AG08395 (cell line): ENCODE data around the gene GALNT15.

Experiments used
- DNase-seq: peaks from one replicate; pipeline ENCODE4 v3.0.0; 2012; ENCODE audit warnings: mixed read lengths, low spot score

GALNT15 gene

GRCh38 chr3:16168211-16168610 lies 6.3 kb upstream of the GALNT15 start:
- no peak for DNase-seq

- no peak for DNase-seq
Measured at GRCh38 chr3:16171009-16171408, 3.5 kb upstream of the GALNT15 start.

GRCh38 chr3:16171825-16172224 lies 2.7 kb upstream of the GALNT15 start:
- no peak for DNase-seq

DNA sequence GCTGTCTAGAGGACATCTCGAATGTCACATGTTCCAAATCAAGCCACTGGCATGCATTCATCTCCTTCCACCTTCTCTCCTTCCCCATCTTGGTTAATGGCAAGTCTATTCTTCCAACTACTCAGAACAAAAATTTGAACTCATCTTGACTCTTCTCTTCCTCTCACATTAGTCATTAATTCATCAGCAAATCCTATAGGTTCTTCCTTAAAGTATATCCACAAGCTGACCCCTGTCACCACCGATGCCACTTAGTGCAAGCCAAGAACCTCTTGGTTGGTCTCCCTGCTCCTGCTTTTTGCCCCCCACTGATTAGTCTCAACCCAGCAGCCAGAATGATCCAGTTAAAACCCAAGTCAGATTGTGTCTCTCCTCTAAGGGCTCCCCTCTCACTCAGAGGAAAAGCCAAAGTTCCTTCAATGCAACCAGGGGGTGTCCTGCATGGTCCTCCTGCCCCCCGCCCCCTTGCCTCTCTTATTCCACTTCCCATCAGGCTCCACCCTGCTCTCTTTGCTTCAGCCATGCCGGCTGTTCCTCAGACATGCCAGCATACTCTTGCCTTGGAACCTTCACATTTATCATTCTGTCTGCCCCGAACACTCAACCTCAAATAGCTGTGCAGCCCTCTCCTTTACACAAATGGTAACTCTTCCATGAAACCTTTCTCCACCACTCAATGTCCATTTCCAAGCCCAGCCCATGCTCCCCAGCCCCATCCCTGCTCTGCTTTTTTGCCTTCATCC lies 1.0 kb upstream of the GALNT15 start:
- no peak for DNase-seq

DNA sequence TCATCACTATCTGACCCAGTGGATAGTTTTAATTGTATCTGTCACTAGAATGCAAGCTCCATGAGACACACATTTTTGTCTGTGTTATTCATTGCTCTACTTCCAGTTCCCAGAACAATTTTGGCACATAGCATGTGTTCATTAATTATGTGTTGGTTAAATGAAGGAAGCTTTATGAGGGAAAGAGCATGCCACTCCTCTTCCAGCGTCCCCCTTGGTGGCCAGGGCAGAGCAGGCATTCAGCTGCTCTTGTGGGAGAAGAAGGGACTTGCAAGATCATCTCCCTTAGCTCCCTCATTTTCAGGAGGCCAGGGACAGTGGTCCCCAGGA lies 489 bp upstream of the GALNT15 start:
- peak; percentile 68 for DNase-seq

DNA sequence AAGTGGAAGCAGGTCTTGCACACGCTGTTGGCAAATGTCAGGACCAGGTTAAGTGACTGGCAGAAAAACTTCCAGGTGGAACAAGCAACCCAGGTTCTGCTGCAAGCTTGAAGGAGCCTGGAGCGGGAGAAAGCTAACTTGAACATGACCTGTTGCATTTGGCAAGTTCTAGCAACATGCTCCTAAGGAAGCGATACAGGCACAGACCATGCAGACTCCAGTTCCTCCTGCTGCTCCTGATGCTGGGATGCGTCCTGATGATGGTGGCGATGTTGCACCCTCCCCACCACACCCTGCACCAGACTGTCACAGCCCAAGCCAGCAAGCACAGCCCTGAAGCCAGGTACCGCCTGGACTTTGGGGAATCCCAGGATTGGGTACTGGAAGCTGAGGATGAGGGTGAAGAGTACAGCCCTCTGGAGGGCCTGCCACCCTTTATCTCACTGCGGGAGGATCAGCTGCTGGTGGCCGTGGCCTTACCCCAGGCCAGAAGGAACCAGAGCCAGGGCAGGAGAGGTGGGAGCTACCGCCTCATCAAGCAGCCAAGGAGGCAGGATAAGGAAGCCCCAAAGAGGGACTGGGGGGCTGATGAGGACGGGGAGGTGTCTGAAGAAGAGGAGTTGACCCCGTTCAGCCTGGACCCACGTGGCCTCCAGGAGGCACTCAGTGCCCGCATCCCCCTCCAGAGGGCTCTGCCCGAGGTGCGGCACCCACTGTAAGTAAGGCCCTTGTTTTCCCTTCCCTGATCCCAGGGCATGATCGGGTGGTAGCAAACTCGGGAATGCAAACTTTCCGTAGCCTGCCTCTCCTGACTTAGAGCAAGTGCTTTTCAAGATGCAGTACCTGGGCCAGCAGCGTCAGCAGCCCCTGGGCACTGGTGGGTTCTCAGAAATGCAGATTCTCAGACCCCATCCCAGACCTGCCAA lies 759 bp downstream of the GALNT15 start:
- DNase-seq = no peak

- DNase-seq = no peak
Measured at GRCh38 chr3:16176391-16177030, 2.0 kb downstream of the GALNT15 start.

DNA sequence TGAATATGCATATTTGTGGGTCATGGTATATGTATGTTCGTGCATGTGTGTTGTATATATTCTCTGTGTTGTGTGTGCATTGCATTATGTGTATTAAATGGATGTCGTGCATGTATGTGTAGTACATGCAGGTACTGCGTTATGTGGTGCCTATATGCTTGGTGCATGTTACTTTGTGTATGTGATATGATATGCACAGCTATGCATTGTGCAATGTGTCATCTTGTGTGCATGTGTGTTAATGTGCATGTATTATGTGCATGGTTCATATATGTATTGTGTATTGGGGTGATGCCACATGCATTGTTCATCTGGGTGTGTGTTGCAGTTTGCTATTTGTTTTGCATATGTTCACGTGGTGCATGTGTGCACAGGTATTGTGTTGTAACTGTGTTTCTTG lies 2.9 kb downstream of the GALNT15 start:
- DNase-seq = no peak

DNA sequence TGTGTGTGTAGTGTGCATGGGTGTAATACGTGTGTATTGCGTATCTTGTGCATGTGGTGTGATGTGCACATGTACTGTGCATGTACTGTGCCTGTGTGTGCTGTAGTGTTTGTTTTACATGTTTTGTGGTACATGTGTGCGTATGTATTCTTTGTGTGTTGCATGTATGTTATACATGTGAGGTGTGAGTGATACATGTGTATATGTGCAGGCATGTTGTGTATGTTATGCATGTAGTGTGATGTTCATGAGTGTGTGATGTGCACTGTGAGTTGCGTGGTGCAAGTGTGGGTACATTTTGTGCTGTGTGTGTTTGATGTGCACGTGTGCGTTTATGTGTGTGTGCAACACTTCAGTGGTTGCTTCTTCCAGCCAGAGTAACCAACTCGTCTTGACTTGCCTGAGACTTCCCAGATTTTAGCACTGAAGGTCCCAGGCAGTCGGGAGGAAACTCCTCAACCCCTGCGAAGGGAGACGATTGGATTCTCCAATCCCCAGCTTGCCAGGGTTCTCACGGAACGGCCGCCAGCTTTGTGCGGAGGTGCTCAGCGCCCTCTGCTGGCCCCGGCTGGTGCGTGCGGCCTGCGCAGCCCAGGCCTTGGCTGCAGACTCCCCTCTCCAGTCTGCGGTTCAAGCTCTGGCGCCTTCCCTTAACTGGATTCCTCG lies 3.6 kb downstream of the GALNT15 start:
- DNase-seq = peak; percentile 85

- DNase-seq = no peak
Measured at GRCh38 chr3:16178628-16178988, 4.1 kb downstream of the GALNT15 start.

DNA sequence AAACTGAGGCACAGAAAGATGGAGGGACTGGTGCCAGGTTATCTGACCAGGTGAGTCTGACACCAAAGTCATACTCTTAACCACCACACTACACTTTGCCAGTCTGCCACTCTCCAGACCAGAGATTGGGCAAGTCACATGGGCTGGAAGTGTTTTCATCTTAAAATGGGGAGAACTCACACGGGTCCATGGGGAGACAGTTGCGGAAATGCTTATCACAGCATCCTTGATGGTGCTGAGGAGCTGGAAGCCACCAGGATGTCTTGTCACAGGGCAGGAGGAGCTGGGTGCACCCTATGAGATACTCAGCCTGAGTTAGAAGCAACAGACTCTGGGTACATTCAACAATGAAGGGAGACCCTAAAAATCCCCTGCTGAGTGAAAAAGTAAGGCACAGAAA lies 4.8 kb downstream of the GALNT15 start:
- no peak for DNase-seq

DNA sequence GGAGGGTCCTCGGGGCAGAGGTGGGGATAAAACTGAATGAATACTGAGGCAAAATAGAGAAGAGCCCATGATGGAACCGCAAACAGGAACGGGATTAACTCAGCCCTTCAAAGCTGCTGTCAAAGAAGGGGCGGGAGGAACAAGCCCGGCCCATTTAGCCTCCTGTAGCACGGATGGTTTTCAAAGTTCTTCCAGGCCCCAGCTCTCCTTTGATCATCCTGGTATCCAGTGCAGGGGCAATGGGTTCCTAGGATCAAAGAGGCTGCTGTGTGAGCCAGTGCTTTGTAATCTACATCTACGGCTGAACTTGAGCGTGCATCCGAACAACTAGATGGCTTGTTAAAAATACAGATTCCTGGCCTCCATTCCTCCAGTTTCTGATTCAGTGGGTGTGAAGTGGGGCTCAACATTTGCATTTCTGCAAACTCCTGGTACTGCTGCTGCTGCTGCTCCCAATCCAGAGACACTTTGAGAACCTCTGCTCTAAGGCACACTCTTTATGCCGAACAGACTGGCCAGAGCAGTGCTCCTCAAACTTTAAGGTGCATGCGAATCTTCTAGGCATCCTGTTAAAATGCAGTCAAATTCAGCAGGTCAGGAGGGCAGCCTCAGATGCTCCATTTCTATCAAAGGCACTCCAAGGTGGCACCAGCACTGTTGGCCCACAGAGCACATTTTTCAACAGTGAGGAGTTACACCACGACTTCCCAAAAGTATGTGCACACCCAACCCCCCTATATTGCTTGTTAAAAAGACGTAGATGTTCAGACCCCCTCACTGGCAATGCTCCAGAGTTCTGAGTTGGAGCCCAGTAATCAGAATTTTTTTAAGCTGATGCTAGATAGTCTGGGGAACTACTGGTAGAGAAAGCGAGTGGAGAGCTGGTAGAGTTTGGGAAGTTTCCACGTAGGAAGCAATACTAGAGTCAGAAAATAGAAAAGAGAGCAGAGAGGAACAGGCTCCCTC lies 5.6 kb downstream of the GALNT15 start:
- peak; percentile 68 for DNase-seq

DNA sequence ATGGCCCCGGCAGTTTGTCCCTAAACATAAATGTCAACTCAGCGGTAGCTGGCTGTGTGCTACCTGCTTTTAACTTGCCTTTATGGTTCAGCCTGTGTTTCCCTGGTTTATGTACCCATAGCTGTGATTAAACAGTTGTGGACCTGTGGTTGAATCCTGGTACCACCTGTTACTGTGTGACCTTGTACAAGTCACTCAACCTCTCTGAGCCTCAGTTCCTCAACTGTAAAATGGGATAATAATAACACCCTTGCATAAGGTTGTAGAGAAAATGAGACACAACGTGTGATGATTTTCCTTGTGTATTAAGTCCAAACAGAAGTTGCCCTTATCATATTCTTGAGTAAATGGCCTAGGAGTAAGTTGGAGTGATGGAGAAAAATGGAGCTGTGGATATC lies 6.3 kb downstream of the GALNT15 start:
- DNase-seq = no peak

GRCh38 chr3:16181361-16181760 lies 6.9 kb downstream of the GALNT15 start:
- peak; percentile 69 for DNase-seq

DNA sequence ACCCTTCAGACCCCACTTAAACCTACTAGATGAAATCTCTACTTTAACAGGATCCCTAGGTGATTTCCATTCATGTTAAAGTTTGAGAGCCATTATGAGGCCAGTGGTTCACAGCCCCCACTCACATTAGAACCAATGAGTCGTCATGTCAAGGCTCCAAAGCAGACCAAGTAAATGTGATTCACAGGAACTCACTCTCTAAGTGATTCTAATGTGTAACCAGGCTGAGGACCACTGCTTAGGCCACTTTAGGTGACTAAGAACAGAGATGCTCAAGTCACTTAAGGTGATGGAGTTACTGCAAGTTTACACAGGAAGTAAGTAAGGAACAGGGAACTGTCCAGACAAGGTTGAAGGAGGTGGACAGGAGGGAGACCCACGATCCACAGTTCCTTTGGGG lies 7.7 kb downstream of the GALNT15 start:
- no peak for DNase-seq

DNA sequence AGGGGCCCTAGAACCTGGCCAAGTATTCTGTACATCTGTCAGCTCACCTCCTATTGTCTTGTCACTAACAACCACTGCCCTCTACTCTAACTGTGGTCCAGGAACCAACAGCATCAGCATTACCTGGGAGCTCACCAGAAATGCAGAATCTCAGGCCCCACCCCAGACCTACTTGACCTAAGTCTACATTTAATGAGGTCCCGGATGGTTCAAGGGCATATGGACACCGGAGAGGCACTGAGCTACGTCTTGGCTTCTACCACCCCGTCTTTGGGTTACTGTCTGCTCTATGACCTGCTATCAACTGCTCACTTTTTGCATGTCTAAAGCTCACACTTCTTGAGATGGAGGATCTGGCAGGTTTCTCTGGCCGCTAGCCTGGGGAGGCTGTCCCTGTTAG lies 8.1 kb downstream of the GALNT15 start:
- no peak for DNase-seq

DNA sequence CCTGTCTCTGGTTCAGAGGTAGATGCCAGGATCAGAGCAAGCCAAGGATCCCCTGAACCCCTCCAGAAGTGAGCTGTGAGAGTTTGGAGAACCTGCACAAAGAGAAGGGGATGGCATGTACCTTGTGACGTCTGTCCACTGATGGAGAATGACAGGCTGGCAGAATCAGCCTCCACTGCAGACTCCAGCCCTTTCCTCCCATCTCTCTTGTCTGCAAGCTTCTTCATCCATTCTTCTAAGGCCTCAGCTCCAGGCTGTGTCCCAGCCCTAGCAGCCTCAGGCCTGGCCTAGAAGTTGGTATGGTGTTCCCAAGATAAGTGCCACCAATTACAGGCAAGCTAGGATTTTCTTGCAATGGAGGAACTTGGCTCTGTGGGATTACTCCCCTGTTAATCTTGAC lies 8.6 kb downstream of the GALNT15 start:
- no peak for DNase-seq

- peak; percentile 86 for DNase-seq
Measured at GRCh38 chr3:16183601-16184270, 9.3 kb downstream of the GALNT15 start.

- DNase-seq = no peak
Measured at GRCh38 chr3:16186086-16186485, 11.6 kb downstream of the GALNT15 start.

GRCh38 chr3:16186565-16186964 lies 12.1 kb downstream of the GALNT15 start:
- DNase-seq = no peak
